T-helper 17 cell (primary cell): ENCODE data around the gene SCARB1. TPM values are rescaled to one million over a fixed set of nuclear protein-coding genes. Genes with fewer than 3 reads are reported as not detected.

Experiments
- ATAC-seq: fragments of 150-1000 bp; cut with Tn5 transposase; 2 replicates; pipeline ENCODE4 v1.10.0; 2021; ENCODE audit warnings: mild to moderate bottlenecking, moderate library complexity
- DNase-seq, 3 donors: peaks; one replicate each; pipeline versions ENCODE4 v3.0.0 to v3.0.0-alpha.2; 2020 to 2021
- H3K9me3 ChIP-seq: one replicate; pipeline ENCODE4 v1.7.0; 2013; ENCODE audit warnings: low read length, mild to moderate bottlenecking; ENCODE audit not compliant: control insufficient read depth, poor library complexity, severe bottlenecking
- H3K27ac Mint-ChIP-seq: one replicate; pipeline ENCODE4 v1.8.0; 2022; ENCODE audit warnings: mild to moderate bottlenecking, moderate library complexity, mixed read lengths
- H3K27me3 Mint-ChIP-seq: one replicate; pipeline ENCODE4 v1.8.0; 2022; ENCODE audit warnings: mixed read lengths
- H3K36me3 Mint-ChIP-seq: one replicate; pipeline ENCODE4 v1.8.0; 2022; ENCODE audit warnings: low read depth, mixed read lengths
- H3K4me1 Mint-ChIP-seq: one replicate; pipeline ENCODE4 v1.8.0; 2022; ENCODE audit warnings: mild to moderate bottlenecking, mixed read lengths
- H3K4me3 Mint-ChIP-seq: one replicate; pipeline ENCODE4 v1.8.0; 2022; ENCODE audit warnings: mild to moderate bottlenecking, moderate library complexity, mixed read lengths
- total RNA-seq, 4 donors: library from RNA in 2 of 4; stranded (reverse) in 2 of 4; gene quantifications; one replicate each; pipeline ENCODE4 v1.2.3 and lab custom pipeline; 2022 to 2026

The SCARB1 gene
- total RNA-seq, 2 donors from 2014 or later = 1.3 to 1.7 TPM

- H3K4me3 Mint-ChIP-seq = no peak overlapping the region
- no peak overlapping the region for H3K27ac Mint-ChIP-seq
- peaks cover 6% of the 10 kb centered on the region for H3K27me3 Mint-ChIP-seq
- H3K4me1 Mint-ChIP-seq = no peaks in the 10 kb centered on the region
- H3K36me3 Mint-ChIP-seq = no peaks in the 10 kb centered on the region
- DNase-seq (no peak), ATAC-seq (peak; percentile 52)
- H3K9me3 ChIP-seq = no peaks in the 10 kb centered on the region
These were observed 136.3 kb downstream of the SCARB1 start for GRCh38 chr12:124727264-124727800.

Other genes starting within 250 kb of the SCARB1 start
- 1,000 to 10,000 TPM; 1,335 to 1,398 TPM for gene UBC, start 50.8 kb upstream of the SCARB1 start, total RNA-seq
- gene DHX37, start 125.3 kb upstream of the SCARB1 start, total RNA-seq = 10 to 100 TPM; 32.0 to 41.1 TPM
- 1 to 10 TPM; 3.7 to 4.6 TPM for gene BRI3BP, start 129.8 kb upstream of the SCARB1 start, total RNA-seq
- gene AACS, start 201.6 kb upstream of the SCARB1 start, total RNA-seq = 1 to 10 TPM; 7.9 to 9.4 TPM